GM18505 (cell line): ENCODE data around the gene RAPGEF1.

Experiments used
- ATAC-seq: cut with Tn5 transposase; IDR thresholded peaks from one replicate; pipeline ENCODE4 v1.9.1; 2021; ENCODE audit not compliant: unreplicated experiment
- POLR2A ChIP-seq: IDR thresholded peaks from 4 replicates; pipeline ENCODE4 v1.6.1; 2011; ENCODE audit warnings: borderline replicate concordance; ENCODE audit not compliant: insufficient read depth, insufficient read length; ENCODE audit errors: extremely low read depth

Gene RAPGEF1

DNA sequence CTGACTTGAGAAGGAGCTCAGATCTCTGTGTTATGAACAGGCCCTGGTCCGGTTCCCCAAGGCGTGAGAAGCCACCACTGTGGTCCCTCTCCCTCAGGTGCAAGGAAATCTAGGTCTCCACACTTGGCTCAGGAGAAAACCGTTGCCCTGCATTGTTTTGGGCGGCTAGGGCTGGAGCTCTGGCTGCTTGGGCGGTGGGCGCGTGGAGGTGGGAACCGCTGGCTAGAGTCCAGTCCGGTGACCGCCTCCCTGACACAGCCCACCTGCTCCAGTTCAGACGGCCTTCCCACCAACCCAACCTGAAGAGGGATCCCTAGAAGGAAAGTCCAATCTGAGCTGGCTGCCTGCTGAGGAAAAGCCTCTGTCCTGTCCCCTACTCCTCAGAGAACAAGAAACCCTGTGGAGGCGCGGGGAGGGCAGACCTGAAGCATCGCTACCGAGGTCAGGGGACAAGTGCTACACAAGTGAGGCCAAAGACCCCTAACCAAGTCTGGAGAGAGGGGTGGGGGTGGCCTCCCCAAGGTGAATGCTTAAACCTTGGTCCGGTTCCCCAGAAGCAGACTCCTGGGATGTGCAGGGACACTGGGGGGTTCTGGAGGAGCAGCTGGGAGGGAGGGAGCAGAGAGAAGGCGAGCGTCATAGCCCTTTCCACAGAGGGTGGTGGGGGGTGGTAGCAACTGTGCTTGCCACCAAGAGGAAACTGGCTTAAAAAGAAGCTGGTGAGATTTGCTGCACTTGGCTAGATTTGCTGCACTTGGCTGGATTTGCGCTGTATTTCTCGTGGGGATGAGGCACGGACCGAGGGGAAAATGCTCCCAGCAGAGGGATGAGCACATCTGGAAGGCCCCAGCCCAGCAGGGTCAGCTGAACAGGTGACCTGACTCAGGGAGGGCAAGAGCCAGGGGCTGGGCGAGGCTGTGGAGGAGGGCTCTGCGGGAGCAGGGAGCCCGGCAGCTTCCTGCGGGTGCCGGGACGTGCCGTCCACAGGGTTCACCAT lies 65.2 kb downstream of the RAPGEF1 start:
- TF ChIP-seq POLR2A: peak; percentile 8
- ATAC-seq: no peak

DNA sequence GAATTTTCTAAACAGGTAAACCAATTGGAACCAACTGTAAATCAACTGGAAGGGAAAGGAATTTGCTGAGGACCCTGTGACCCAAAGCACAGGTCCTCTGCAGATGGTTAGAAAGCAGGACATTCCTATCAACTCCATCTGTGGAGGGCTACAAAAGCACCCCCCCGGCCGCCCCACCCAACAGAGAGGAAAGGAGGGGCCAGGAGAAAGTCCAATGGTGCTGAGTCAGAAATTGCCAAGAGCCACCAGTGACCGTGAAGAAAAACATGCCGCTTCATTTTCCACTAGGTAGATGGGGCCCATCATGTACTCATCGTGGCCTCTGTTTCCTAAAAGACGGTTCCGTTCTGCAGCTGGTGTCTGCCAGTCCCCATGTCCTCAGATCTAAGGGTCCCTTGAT lies 66.3 kb downstream of the RAPGEF1 start:
- ATAC-seq: no peak
- no peak for TF ChIP-seq POLR2A

DNA sequence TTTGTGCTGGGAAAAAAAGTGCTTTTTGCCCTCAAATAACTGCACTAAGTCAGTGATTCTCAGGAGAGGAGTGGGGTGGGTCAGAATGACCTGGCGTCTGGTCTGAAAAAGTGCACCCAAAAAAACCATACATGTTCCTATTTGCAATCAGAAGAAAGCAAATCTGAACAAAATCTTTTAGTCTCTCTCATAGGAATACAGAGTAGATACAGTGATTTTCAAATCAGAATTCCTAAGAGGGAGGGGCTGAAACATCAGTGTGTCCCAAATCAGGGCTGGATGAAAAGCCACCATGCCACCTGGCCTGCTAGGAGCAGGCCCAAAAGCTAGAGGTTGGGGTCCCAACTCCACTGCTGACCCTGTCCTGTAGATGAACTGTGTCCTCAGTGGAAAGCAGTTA lies 66.8 kb downstream of the RAPGEF1 start:
- no peak for TF ChIP-seq POLR2A
- ATAC-seq: no peak

DNA sequence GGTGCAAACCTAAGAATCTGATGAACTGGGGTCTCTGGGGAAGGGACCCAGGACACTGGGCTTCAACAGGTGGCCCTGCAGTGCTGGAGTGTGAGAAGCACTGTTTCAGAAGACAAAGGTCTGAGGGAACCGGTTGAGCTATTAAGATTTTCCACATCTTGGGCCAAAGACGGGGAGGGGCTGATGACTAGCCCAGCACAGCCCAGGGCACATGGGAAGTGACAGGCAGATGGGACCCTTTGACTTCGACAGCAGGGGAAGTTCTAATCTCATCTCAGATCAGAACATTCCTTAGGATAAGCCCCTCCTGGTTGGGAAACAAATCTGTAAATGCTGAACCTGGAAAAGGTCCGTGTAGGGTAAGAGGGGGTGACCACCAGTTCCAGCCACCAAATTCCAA lies 67.4 kb downstream of the RAPGEF1 start:
- no peak for TF ChIP-seq POLR2A
- ATAC-seq: no peak

DNA sequence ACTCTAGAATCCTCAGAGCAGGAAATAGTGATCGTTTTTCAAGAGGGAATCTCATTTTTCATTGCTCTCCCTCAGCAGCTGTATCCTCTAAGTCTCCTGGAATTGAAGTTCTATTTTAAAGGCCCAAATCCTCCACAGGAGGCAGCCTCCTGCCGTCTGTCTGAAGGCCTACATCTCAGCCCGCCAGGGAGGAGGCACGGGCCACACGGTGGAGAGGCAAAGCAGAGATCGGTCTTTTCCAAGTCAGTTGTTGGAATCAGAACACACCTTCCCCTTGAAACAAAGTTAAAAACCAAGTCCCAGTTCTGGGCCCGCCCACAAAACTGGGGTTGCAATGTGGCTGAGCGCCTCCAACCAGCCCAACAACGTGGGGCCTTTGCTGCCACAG lies 68.7 kb downstream of the RAPGEF1 start:
- TF ChIP-seq POLR2A: no peak
- no peak for ATAC-seq

DNA sequence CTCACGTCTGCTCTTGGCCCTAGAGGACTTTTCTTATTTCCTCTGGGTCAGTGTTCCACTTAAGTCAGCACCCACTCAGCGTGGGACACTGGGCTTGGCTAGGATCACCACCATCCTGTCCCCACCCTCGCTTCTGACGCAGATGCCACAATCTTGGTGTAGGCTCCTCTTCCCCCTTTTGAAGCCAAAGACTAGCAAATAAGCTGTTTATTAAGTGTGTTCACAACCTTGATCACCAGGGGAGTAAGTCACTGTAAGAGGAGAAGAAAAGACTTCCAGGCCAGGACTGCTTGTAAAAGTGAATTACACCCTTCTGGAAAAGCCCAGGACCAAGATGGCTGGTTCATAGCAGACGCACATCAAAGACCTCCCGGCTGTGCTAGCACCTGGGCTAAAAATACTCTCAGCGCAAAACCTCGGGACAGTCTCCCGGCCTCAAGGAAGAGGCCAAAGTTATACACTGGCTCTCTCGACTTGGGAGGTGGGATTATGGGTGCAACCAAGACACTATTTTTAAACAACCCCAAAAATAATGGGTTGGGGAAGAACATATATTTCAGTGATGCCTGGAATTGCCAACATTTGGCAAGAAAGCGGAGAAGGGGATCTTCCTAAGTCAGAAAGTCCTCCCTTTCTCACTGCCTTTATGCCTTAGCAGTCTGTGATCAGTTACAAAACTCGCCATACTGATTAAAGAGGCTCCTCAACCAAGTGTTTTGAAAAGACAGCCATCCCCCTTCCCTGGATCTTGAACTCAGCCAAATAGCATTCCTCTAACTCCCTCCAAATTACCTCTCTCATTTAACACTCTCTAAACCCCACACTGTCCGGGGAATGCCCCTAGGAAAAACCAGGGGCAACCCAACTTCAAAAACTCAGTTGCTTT lies 69.4 kb downstream of the RAPGEF1 start:
- ATAC-seq: no peak
- TF ChIP-seq POLR2A: peak; percentile 27

DNA sequence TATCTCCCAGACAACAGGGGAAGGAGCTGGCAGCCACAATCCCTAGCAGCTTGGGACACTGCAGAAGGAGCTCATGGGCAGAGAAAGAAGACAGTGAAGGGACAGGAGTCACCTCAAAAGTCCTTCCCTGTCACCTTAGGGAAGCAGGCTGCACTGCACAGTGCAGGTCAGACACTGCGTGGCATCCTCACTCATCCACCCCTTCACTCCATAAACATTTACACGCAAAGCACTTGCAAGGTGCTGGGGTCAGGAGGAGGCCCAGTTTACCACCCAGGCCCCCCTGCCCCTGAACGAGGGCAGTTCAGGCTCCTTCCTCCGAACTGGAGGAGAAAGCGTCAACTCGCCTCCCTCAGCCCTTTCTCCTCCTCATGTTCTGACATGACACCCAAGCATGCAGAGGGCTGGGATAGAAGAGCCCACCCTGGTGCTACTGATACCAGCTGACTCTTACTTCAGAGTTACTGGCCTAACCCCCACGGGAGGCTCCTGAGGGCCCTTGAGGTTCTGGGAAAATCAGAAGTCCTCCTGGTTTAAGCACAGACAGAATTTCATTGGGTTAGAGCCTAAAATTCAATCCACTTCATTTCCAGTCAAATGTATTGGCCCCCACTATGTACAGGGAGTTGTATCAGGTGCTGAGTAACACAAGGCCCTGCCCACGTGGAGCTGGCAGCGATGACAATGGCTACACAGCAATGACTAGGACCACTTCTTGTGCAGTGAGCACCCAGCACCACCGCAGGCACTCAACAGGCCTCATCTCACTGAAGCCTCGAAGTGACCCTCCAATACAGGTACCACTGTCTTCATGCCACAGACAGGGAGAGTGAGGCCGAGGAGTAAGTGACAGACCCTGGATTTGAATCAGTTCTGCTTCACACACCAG lies 70.4 kb downstream of the RAPGEF1 start:
- no peak for ATAC-seq
- TF ChIP-seq POLR2A: no peak

DNA sequence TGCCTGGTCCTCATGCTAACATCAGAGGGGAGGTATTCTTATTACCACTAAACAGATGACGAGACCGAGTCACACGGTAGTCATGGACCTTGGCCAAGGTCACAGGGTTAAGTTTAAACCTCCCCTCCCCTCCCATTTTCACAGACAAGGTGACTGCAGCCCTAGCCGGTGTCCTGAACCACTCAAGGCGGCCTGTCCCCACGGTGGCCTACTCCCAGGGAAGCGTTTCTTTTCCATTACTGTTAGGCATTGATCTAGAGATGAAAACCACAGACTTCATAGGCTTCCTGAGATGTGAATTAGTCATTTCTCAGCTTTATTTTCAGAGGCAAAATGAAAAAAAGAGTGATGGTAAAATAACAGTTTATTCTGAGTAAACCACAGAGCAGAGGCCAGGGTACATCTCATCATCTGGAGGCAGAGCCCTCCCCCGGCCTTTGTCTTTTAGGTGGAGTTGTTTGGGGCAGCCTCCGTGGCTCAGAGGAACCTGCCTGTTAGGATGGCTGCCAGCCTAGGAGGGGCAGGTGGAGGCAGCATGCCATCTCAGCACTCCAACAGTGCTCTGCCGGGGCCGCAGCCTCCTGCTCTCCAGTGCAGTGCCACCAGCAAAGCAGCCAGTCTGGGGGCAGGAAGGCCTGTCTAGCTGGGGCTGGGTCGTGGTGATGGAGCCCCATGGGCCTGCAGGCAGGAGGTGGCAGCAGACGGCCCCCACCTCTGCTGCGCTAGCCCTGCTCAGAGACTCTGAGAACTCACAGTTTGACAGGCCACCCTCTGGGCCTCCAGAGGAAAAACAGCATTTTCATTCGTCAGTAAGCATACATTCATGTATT lies 71.2 kb downstream of the RAPGEF1 start:
- peak; percentile 43 for ATAC-seq
- TF ChIP-seq POLR2A: peak; percentile 31

DNA sequence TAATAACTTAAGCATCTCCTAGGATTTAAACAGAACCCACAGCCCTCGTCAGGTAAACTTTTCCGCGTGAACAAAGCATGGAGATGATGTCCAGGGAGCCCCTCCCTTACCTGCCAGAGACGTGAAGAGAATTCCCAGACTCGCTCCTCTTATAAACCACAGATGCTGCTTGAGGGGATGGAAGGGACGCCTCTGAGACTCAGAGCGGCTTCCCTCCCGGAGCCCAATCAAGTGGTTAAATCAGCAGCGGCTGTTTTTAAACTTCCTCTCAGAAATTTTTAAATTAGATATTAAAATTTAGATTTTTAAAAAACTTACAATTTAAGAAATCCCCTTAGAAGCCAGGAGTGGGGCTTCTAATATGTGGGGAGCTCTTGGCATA lies 71.8 kb downstream of the RAPGEF1 start:
- TF ChIP-seq POLR2A: no peak

DNA sequence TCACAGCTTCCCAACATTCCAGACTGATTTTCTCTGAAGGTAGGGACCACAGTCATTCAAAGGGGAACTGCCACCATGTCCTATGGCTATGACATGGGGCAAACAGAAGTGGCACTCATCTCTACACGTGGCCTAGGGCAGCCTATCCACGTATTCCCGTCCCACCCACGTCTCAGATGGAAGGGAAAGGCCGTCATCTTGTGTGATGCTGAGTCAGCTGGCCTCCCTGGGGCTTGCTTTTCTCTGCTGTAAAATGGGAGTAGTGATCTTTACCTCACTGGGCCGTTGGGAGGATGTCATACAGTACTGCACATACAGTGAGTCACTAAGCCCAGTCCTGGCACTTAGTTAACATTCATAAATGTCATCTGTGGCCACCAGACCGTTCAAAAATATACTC lies 72.3 kb downstream of the RAPGEF1 start:
- no peak for ATAC-seq
- peak; percentile 29 for TF ChIP-seq POLR2A

More for the DNA sequence above, 71.8 kb downstream of the RAPGEF1 start:
- peak; percentile 6 for ATAC-seq

DNA sequence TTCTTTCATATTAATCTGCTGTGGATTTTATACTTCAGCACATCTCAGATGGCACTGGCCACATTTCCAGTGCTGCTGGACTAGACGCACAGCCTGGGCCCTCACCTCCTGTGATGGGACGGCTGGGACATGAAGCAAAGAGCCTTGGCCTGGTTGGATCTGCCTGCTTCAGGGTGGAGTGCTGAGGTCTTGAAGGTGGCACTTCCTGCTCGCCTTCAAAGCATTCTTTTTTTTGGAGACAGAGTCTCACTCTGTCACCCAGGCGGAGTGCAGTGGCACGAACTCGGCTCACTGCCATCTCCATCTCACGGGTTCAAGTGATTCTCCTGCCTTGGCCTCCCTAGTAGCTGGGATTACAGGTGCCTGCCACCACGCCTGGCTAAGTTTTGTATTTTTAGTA lies 73.1 kb downstream of the RAPGEF1 start:
- no peak for TF ChIP-seq POLR2A
- ATAC-seq: no peak

DNA sequence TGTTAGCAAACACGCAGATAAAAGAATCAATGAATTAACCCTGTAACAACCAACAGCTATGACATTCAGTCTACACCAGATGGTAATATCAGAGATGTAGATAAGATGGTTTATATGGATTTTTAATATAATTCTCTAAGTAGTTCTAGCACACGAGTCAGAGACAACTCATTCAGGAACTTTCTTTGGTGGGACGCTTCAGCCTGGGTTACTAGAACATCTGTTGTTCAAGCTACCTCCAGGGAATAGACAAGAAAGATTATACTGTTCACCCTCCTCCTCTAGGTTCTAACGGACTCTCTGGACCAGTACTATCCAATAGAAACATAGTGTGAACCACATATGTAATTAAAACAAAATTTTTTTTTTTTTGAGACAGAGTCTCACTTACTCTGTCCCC lies 73.8 kb downstream of the RAPGEF1 start:
- no peak for TF ChIP-seq POLR2A
- ATAC-seq: no peak
